ENCODE results near the gene BHLHE23.

The BHLHE23 gene

GRCh38 chr20:63025534-63026331, 19.0 kb upstream of the BHLHE23 start:
- DNase-seq (ENCODE audit: low spot score) = no peak

GRCh38 chr20:63024573-63025392, 18.0 kb upstream of the BHLHE23 start:
- no peak for DNase-seq (ENCODE audit: low spot score)

GRCh38 chr20:63023936-63024571, 17.3 kb upstream of the BHLHE23 start:
- no peak for DNase-seq (ENCODE audit: low spot score)

- DNase-seq (ENCODE audit: low spot score) = no peak
These were observed 16.5 kb upstream of the BHLHE23 start for GRCh38 chr20:63023071-63023935.

- DNase-seq (ENCODE audit: low spot score) = no peak
These were observed 15.7 kb upstream of the BHLHE23 start for GRCh38 chr20:63022501-63022900.

GRCh38 chr20:63021356-63022321, 14.9 kb upstream of the BHLHE23 start:
- no peak for DNase-seq (ENCODE audit: low spot score)

GRCh38 chr20:63020681-63021080, 13.9 kb upstream of the BHLHE23 start:
- DNase-seq (ENCODE audit: low spot score) = no peak

GRCh38 chr20:63017826-63018411, 11.2 kb upstream of the BHLHE23 start:
- DNase-seq (ENCODE audit: low spot score) = no peak

- no peak for DNase-seq (ENCODE audit: low spot score)
These were observed 10.5 kb upstream of the BHLHE23 start for GRCh38 chr20:63017076-63017825.

- no peak for DNase-seq (ENCODE audit: low spot score)
These were observed 9.8 kb upstream of the BHLHE23 start for GRCh38 chr20:63016514-63017075.

- no peak for DNase-seq (ENCODE audit: low spot score)
These were observed 9.0 kb upstream of the BHLHE23 start for GRCh38 chr20:63015662-63016361.

GRCh38 chr20:63015147-63015661, 8.4 kb upstream of the BHLHE23 start:
- DNase-seq (ENCODE audit: low spot score) = no peak

- DNase-seq (ENCODE audit: low spot score) = no peak
These were observed 7.9 kb upstream of the BHLHE23 start for GRCh38 chr20:63014710-63015109.

- DNase-seq (ENCODE audit: low spot score) = no peak
These were observed 7.5 kb upstream of the BHLHE23 start for GRCh38 chr20:63014287-63014686.

- DNase-seq (ENCODE audit: low spot score) = no peak
These were observed 6.4 kb upstream of the BHLHE23 start for GRCh38 chr20:63013207-63013606.

GRCh38 chr20:63011798-63012197, 5.0 kb upstream of the BHLHE23 start:
- DNase-seq (ENCODE audit: low spot score) = no peak

GRCh38 chr20:63009988-63010769, 3.4 kb upstream of the BHLHE23 start:
- DNase-seq (ENCODE audit: low spot score) = peak; percentile 52
